SK-N-MC (cell line): ENCODE data around the gene MAML3.

ENCODE experiments used
- EZH2 ChIP-seq: fragments of 200-600 bp; sonication (generic); IDR thresholded peaks from one replicate; pipeline ENCODE4 v1.6.1; 2017; ENCODE audit warnings: antibody characterized with exemption
- POLR2AphosphoS5 ChIP-seq: IDR thresholded peaks from 2 replicates; pipeline ENCODE4 v1.6.1; 2012; ENCODE audit warnings: mild to moderate bottlenecking, low read depth, low read length, borderline replicate concordance

DNA sequence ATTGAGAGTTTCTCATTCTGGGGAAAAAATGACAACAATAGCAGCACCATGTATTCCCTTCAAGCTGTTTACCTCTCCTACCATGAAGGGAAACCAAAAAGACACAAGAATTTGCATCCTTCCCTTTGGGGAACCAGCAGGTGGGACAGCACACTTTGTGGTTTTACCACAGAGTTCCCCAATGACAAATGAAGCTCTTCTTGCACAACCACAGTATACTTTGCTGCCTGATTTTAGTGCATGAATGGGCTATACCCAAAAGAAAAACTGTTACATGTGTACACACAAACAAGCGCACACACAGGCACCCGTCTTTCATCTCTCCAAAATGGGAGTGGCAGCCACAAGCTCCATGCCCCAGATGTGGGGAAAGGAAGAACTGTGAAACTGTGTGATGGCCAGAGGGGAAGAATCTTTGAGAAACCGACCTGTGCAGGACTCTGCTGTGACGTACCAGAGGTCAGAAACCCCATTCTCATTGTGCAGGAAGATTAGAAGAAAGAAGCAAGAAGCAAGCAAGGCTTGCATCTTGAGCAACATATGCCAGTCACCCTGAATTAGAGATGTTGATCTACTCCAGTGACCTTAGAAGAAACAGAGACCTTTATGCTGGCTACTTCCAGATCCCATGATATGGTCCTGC is 2.7 kb upstream of the MAML3 start:
- TF ChIP-seq EZH2, result no peak
- TF ChIP-seq POLR2AphosphoS5, result no peak
